Activated naive CD8-positive, alpha-beta T cell treated with anti-CD3 and anti-CD28 coated beads, Interleukin-2, amount 10 ng/mL, durations not matched to agents 7 days and 5 days (primary cell): ENCODE results near the gene ZNF365. TPM values are rescaled to one million over a fixed set of nuclear protein-coding genes. Genes with fewer than 3 reads are reported as not detected.
"Not testable (repeated sequence)": the region's sequence is repeated elsewhere in the genome, so short reads cannot be mapped to it uniquely, and the experiment has no call there.

Experiments used
- ATAC-seq: fragments of 150-1000 bp; cut with Tn5 transposase; one replicate; pipeline ENCODE4 v1.10.0; 2021; ENCODE audit warnings: low read depth, moderate library complexity
- POLR2A ChIA-PET: fragments of 350-600 bp; sonication (Branson Sonifier 250); formaldehyde crosslinking; loops from one replicate; lab custom pipeline; 2021; ENCODE audit warnings: antibody characterized with exemption; lab: Charles Lee
- DNase-seq: peaks from one replicate; pipeline ENCODE4 v3.0.0; 2021
- H3K27ac Mint-ChIP-seq: one replicate; pipeline ENCODE4 v1.8.0; 2022; ENCODE audit warnings: mild to moderate bottlenecking, mixed read lengths
- H3K27me3 Mint-ChIP-seq: one replicate; pipeline ENCODE4 v1.8.0; 2022; ENCODE audit warnings: mild to moderate bottlenecking, moderate library complexity, mixed read lengths
- H3K36me3 Mint-ChIP-seq: one replicate; pipeline ENCODE4 v1.8.0; 2021; ENCODE audit warnings: mild to moderate bottlenecking, mixed read lengths
- H3K4me1 Mint-ChIP-seq: one replicate; pipeline ENCODE4 v1.8.0; 2021; ENCODE audit warnings: mixed read lengths
- H3K4me3 Mint-ChIP-seq: one replicate; pipeline ENCODE4 v1.8.0; 2022; ENCODE audit warnings: mild to moderate bottlenecking, moderate library complexity, mixed read lengths
- H3K9me3 Mint-ChIP-seq: one replicate; pipeline ENCODE4 v1.8.0; 2021; ENCODE audit warnings: mixed read lengths
- total RNA-seq, 2 experiments: library from RNA; stranded (reverse); gene quantifications; one replicate each; pipeline ENCODE4 v1.2.3, GENCODE V29; 2021

The ZNF365 gene
- total RNA-seq, 2 experiments from 2014 or later, result 0.58 to 0.94 TPM

DNA sequence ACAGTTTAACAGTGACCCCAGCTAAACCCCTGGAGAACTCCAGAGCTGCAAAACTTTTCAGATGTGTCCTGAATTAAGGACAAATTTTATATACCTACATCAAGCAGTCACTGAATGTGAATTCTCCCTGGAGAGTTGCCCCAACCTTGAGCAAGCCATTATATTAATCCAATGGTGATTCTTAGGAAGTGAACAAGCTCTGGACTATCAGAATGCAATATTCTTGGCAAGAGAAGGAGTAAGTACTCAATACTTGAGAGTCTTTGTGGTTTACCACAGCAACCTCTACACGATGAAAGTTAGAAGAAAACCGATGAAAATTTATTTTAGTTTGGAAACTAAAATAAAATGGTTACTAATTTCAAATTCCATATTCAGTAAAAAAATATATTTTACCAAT, 19.3 kb upstream of the ZNF365 start:
- Mint-ChIP-seq H3K4me1 (no peaks in the 10 kb centered on the region), H3K36me3 (no peaks in the 10 kb centered on the region), H3K9me3 (peaks cover 10% of the 10 kb centered on the region), H3K4me3 (no peak overlapping the region), H3K27me3 (no peaks in the 10 kb centered on the region), H3K27ac (no peak overlapping the region)
- DNase-seq (no peak), ATAC-seq (no peak)
- POLR2A ChIA-PET, result no interaction called here

DNA sequence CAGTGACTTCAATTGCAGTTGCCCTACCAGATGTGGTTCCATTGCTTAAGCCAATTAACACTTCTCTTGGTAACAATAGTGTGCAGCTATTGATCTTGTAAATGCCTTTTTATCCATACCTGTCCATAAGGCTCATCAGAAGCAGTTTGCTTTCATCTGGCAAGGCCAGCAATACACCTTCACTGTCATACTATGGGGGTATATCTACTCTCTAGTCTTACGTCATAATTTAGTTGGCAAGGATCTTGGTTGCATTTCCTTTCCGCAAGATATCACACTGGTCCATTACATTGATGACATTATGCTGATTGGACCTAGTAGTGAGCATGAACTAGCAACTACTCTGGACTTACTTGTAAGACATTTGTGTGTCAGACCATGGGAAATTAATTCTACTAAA, 17.7 kb upstream of the ZNF365 start:
- no peaks in the 10 kb centered on the region for H3K4me1 Mint-ChIP-seq

DNA sequence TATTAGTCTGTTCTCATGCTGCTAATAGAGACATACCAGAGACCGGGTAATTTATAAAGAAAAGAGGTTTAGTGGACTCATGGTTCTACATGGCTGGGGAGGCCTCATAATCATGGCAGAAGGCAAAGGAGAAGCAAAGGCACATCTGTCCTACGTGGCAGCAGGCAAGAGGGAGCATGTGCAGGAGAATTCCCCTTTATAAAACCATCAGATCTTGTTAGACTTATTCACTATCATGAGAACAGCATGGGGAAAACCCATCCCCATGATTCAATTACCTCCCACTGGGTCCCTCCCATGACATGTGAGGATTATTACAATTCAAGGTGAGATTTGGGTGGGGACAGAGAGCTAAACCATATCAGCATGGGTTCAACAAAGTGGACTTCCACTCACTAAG, 16.0 kb upstream of the ZNF365 start:
- H3K9me3 Mint-ChIP-seq, DNase-seq, POLR2A ChIA-PET: not testable (repeated sequence)

More for the DNA sequence above, 17.7 kb upstream of the ZNF365 start:
- Mint-ChIP-seq H3K4me3 (no peak overlapping the region), H3K36me3 (no peaks in the 10 kb centered on the region), H3K27me3 (no peaks in the 10 kb centered on the region), H3K27ac (no peak overlapping the region), H3K9me3 (peaks cover 7% of the 10 kb centered on the region)
- ATAC-seq (no peak), DNase-seq (no peak)
- POLR2A ChIA-PET, result no interaction called here

DNA sequence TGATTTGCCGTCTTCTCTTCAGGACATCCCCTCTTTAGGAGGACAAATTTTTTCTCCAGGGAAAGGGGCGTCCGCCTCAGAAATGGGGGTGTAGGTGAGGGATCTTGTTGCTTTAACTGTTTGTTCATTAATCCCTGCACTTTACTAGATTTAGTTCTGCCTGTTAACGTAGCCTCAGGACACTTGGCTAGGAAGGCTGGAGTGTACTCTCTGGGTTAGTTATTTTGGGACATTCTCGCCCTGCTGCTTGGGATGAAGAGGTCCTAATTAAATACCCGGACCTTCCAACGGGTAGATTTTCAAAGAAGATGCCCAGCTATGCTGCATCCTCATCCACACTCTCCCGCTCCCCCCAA, 552 bp upstream of the ZNF365 start:
- POLR2A ChIA-PET, result no interaction called here
- peak overlapping the region; percentile 75 for H3K4me3 Mint-ChIP-seq
- peaks cover 54% of the 10 kb centered on the region for H3K27me3 Mint-ChIP-seq
- ATAC-seq (no peak), DNase-seq (no peak)
- H3K9me3 Mint-ChIP-seq, result no peaks in the 10 kb centered on the region
- H3K36me3 Mint-ChIP-seq, result no peaks in the 10 kb centered on the region
- no peak overlapping the region for H3K27ac Mint-ChIP-seq
- peaks cover 4% of the 10 kb centered on the region for H3K4me1 Mint-ChIP-seq

More for the DNA sequence above, 16.0 kb upstream of the ZNF365 start:
- not testable (repeated sequence) for ATAC-seq, H3K27ac Mint-ChIP-seq, H3K36me3 Mint-ChIP-seq, H3K27me3 Mint-ChIP-seq, H3K4me3 Mint-ChIP-seq, H3K4me1 Mint-ChIP-seq

DNA sequence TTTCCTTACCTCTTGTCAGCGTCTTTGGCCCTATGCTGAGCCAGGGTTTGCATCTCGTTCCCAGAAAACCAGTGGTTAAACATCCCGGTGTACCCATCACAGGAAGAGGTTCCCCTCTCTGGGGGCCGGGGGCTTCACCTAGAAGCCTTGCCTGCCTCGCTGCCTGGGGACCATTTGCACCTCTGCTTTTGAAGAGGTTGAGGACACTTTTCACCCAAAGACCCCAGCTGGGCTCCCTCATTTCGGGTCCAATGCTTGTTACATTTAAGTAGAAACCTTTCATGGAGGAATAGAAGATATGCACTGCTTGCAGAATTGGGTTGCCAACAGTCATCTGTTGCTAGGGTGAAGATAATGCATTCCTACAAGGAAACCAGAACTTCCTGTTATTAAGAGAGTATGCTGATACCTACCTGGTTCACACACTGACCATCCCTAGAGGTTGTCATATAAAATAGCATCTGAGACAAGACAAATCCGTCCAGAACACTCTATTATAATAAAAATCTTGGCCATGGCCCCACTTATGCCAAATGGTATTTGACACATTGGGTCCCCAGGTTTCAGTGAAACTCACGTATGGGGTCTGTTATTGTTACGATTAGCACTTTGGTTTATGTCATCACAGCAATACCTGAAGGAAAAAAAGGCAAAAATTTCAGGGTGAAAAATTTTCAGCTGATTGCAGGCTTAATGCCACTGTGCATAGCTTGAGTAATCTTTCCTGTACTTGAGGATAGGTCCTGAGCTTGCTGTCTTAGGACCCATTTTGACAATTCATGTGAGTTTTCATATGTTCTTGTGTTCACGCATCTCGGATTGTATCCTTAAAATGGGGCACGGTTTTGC, 917 bp downstream of the ZNF365 start:
- Mint-ChIP-seq H3K36me3 (no peaks in the 10 kb centered on the region), H3K4me1 (peaks cover 4% of the 10 kb centered on the region), H3K4me3 (peak overlapping the region; percentile 63), H3K27me3 (peaks cover 54% of the 10 kb centered on the region), H3K27ac (no peak overlapping the region), H3K9me3 (no peaks in the 10 kb centered on the region)
- ATAC-seq (no peak), DNase-seq (no peak)
- POLR2A ChIA-PET, result no interaction called here

DNA sequence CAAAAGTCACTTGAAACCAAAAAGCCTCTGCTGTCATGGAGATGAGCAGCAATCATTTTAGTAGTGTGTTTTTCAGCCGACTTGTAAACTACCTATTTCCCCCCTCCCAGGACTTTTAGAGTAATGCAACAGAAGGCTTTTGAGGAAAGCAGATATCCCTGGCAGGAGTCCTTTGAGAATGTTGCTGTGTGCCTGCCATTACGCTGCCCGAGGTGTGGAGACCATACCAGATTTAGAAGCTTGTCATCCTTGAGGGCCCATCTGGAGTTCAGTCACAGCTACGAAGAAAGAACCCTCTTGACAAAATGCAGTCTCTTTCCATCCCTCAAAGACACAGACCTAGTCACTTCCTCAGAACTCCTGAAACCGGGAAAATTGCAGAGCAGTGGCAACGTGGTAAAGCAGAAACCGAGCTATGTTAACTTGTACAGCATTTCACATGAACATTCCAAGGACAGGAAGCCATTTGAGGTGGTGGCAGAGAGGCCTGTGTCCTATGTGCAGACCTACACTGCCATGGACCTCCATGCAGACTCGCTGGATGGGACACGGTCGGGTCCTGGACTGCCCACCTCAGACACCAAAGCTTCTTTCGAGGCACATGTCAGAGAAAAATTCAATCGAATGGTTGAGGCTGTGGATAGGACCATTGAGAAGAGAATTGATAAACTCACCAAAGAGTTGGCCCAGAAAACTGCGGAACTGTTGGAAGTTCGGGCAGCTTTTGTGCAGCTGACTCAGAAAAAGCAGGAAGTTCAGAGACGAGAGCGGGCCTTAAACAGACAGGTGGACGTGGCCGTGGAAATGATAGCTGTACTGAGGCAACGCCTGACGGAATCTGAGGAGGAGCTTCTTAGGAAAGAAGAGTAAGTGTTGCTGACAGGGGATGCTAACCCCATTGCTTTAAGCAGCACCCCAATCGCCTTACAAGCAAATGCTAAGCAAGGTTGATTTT, 2.2 kb downstream of the ZNF365 start:
- no peak overlapping the region for H3K27ac Mint-ChIP-seq
- H3K4me1 Mint-ChIP-seq, result peaks cover 4% of the 10 kb centered on the region
- POLR2A ChIA-PET, result no interaction called here
- no peaks in the 10 kb centered on the region for H3K9me3 Mint-ChIP-seq
- DNase-seq (no peak), ATAC-seq (no peak)
- H3K4me3 Mint-ChIP-seq, result no peak overlapping the region
- peaks cover 54% of the 10 kb centered on the region for H3K27me3 Mint-ChIP-seq
- no peaks in the 10 kb centered on the region for H3K36me3 Mint-ChIP-seq

DNA sequence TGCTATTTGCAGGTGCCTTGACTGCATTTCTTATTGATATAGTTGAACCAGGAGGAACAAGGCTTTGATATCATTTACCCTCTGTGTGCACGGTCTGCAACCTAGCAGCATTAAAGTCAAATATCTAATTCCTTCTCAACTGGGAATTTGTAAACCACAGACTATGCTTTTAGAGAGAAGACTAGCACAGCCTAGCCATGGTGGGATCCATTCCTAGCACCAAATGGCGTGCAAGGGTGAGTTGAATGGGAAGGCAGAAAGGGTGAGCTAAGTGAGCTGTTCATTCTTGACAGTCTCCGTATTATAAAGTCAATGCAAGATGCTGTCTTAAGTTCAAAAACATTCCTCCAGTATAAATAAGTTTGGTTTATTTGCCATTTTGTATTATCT, 2.9 kb downstream of the ZNF365 start:
- DNase-seq (no peak), ATAC-seq (no peak)
- H3K4me3 Mint-ChIP-seq, result no peak overlapping the region
- H3K27ac Mint-ChIP-seq, result no peak overlapping the region
- H3K4me1 Mint-ChIP-seq, result peaks cover 4% of the 10 kb centered on the region
- peaks cover 52% of the 10 kb centered on the region for H3K27me3 Mint-ChIP-seq
- no peaks in the 10 kb centered on the region for H3K9me3 Mint-ChIP-seq
- POLR2A ChIA-PET, result no interaction called here
- H3K36me3 Mint-ChIP-seq, result no peaks in the 10 kb centered on the region

DNA sequence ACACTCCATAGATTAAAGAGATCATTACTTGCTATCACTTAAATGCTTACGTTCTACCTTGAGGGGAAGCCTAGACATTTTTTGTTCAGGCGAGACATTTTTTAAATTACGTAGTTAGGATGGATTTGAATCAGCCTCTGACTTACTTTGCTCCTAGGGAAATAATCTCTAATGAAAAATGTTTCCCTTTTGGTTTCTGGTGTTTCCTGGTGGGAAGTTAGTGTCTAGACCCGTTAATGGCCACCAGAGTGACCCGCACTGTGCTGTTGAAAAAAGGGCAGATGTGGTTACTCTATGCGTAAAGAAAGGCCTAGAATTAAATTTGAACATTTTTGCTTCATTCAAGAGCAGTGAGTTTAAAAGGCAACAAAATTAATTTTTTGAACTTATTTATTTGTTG, 3.8 kb downstream of the ZNF365 start:
- Mint-ChIP-seq H3K4me3 (no peak overlapping the region), H3K27ac (no peak overlapping the region), H3K27me3 (peaks cover 47% of the 10 kb centered on the region), H3K4me1 (peaks cover 4% of the 10 kb centered on the region), H3K36me3 (no peaks in the 10 kb centered on the region), H3K9me3 (no peaks in the 10 kb centered on the region)
- no peak for DNase-seq
- POLR2A ChIA-PET, result no interaction called here
- ATAC-seq, result no peak

DNA sequence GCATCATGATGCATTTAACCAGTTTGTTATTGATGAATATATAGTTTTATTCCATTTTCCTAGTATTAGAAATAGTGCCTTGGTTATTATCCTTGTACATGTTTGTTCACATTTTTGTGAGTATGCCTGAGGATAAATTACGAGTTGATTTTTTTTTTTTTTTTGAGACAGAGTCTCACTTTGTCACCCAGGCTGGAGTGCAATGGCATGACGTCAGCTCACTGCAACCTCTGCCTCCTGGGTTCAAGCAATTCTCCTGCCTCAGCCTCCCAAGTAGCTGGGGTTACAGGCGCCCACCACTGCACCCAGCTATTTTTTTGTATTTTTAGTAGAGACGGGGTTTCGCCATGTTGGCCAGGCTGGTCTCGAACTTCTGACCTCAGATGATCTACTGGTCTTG, 4.7 kb downstream of the ZNF365 start:
- ATAC-seq, H3K36me3 Mint-ChIP-seq, H3K27ac Mint-ChIP-seq, H3K4me3 Mint-ChIP-seq, POLR2A ChIA-PET, H3K9me3 Mint-ChIP-seq, DNase-seq, H3K4me1 Mint-ChIP-seq: not testable (repeated sequence)
- peaks cover 38% of the 10 kb centered on the region for H3K27me3 Mint-ChIP-seq

DNA sequence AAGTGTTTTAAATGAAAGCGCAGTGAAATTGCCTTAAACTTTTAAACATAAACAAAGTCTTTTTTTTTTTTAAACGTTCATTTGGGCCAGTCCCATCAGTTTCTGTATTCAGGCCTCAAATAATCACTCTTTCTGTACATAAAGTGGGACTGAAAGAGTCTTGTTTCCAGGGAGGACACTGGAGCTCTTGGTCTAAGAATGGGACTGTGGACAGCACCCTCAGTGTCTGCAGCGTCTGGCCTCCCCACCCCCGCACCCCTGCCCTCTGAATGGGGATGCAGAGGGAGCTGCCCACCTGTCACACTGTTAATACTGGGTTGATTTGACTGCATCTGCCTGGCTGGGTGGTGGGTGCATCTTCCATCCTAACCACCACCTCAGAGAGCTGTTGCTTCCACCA, 5.2 kb downstream of the ZNF365 start:
- DNase-seq (no peak), ATAC-seq (no peak)
- H3K4me3 Mint-ChIP-seq, result no peak overlapping the region
- H3K27me3 Mint-ChIP-seq, result peaks cover 40% of the 10 kb centered on the region
- no peaks in the 10 kb centered on the region for H3K9me3 Mint-ChIP-seq
- POLR2A ChIA-PET, result no interaction called here
- H3K27ac Mint-ChIP-seq, result no peak overlapping the region
- H3K4me1 Mint-ChIP-seq, result peaks cover 2% of the 10 kb centered on the region
- H3K36me3 Mint-ChIP-seq, result no peaks in the 10 kb centered on the region

DNA sequence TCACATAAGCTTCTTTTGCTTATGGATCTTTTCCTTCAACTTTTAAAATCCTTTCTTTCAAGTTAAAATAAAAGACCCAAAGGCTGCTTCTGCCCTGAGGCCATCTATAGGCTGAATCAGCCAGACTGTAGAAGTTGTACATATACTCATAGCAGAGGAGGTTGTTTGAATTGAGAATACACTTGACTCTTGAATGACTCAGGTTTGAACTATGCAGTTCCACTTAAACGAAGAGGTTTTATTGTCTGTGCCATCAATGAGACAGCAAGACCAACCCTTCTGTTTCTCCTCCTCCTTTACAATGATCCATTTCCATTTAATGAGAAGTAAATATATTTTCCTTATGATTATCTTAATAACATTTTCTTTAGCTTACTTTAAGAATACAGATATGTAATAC, 5.8 kb downstream of the ZNF365 start:
- Mint-ChIP-seq H3K27me3 (peaks cover 35% of the 10 kb centered on the region), H3K9me3 (no peaks in the 10 kb centered on the region), H3K27ac (no peak overlapping the region), H3K4me3 (no peak overlapping the region), H3K36me3 (no peaks in the 10 kb centered on the region), H3K4me1 (peaks cover 2% of the 10 kb centered on the region)
- DNase-seq (no peak), ATAC-seq (no peak)
- POLR2A ChIA-PET, result no interaction called here

DNA sequence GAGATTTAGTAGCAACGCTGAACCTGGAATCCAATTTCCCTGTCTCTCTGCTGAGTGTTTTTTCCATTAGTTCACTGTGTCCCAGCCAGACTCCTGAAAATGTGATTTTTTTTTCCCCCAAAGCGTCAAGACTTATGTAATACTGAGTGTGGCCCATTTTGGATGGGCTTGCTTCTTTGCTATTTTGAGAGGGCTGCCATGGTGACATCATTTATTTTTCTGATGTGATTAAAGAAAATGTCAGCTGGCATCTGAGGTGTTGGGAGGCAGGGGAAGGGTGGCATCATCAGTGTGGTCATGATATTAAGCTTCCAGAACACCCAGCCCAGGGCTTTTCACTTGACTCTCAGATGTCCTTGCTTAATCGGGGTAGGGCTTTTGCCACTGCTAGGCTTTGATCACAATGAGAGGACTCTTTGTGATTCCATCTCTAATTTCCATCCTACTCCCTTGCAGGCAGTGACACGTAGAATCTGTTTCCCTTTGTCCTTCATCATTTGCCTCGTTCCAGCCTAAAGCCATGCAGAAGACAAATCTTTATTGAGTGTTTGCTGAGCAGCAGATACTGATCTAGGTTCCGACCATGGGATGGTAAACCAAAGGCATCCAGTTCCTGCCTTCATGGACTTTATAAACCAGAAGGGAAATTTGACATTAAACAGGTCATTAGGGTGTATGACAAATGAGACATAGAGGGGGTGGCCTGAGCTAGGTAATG, 7.4 kb downstream of the ZNF365 start:
- peaks cover 2% of the 10 kb centered on the region for H3K4me1 Mint-ChIP-seq
- POLR2A ChIA-PET, result no interaction called here

DNA sequence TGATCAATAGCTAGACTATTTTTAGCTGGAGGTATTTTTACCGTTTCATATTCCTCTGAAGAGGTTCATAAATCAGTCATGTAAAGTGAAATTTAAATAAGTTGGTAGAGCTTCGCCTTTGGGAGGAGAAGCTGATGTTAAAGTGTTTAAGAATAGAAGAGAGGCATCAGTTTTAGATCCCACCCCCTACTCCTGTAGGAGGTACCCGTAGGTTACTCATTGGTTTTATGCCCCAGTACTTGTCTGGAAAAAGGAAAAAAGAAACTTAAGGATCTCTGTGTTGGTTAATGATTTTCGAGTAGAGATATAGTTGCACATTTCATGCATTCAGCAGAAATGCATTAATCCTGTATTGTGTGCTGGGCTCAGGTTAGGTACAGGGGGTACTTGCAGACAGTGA, 8.7 kb downstream of the ZNF365 start:
- no peak overlapping the region for H3K4me3 Mint-ChIP-seq
- POLR2A ChIA-PET, result no interaction called here
- no peaks in the 10 kb centered on the region for H3K9me3 Mint-ChIP-seq
- peaks cover 2% of the 10 kb centered on the region for H3K4me1 Mint-ChIP-seq
- DNase-seq, result no peak
- H3K27me3 Mint-ChIP-seq, result peaks cover 16% of the 10 kb centered on the region
- H3K27ac Mint-ChIP-seq, result no peak overlapping the region
- no peak for ATAC-seq
- no peaks in the 10 kb centered on the region for H3K36me3 Mint-ChIP-seq

More for the DNA sequence above, 7.4 kb downstream of the ZNF365 start:
- Mint-ChIP-seq H3K27ac (no peak overlapping the region), H3K4me3 (no peak overlapping the region), H3K27me3 (peaks cover 24% of the 10 kb centered on the region), H3K9me3 (no peaks in the 10 kb centered on the region), H3K36me3 (no peaks in the 10 kb centered on the region)
- DNase-seq (no peak), ATAC-seq (no peak)
